Hepatic stellate cell (primary cell): ENCODE measurements around the gene ELAVL3.
"Not testable (repeated sequence)": the region's sequence is repeated elsewhere in the genome, so short reads cannot be mapped to it uniquely, and the experiment has no call there.

Experiments used
- DNase-seq: peaks from one replicate; pipeline ENCODE4 v3.0.0; 2011; ENCODE audit warnings: low spot score

Gene ELAVL3

DNA sequence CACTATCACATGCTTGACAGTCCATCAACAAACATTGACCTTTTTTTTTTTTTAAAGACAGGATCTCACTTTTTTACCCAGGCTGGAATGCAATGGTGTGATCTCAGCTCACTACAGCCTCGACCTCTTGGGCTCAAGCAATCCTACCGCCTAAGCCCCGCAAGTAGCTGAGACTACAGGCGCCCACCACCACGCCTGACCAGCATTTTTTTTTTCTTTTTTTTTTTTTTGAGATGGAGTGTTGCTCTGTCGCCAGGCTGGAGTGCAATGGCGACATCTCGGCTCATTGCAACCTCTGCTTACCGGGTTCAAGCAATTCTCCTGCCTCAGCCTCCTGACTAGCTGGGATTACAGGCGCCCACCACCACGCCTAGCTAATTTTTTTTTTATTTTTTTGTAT is 21.9 kb downstream of the ELAVL3 start:
- DNase-seq: not testable (repeated sequence)

DNA sequence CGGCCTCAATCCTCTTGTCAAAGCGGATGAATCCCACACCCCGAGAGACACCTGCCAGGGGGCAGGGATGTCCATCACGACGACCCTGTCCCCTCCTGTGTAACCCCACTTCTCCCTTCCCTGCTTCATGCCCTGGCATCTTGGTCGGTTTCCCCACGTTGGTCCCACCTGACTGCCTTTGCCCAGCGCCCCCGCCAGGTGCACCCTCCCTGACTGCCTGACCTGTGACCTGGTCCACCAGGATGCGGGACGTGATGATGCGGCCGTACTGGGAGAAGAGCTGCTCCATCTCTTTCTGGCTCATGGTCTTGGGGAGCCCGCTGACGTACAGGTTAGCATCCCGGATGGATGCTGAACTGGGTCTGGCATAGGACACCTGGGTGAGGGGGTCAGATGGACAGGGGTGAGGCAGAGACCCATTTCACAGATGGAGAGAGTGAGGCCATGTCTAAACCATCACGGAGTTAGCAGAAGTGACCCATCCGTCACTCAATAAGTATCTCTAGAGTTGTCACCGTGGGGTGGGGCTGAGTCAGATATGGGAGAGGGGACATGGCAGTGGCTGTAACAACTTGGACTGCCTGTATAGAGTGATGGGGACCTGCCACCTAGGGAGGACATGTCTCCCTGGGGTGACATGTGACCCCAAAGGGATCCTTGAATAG is 22.5 kb downstream of the ELAVL3 start:
- no peak for DNase-seq

DNA sequence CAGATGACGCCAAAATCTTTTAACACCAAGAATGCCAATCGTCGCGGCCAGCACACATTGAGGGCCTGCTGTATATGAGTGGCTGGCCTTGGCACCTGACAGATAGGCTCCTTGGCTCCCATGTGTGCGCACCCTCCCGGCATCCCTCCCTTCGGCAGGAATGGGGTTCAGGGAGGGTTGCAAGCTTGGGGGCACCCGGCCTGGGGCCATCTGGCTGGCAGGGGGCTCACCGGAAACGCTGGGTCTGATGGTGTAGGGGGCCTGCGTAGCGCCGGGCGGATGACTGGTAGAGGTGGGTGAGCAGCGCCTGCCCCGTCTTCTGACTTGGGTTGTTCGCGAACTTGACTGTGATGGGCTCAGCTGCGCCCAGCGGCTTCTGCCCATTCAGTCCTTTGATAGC is 23.0 kb downstream of the ELAVL3 start:
- no peak for DNase-seq

DNA sequence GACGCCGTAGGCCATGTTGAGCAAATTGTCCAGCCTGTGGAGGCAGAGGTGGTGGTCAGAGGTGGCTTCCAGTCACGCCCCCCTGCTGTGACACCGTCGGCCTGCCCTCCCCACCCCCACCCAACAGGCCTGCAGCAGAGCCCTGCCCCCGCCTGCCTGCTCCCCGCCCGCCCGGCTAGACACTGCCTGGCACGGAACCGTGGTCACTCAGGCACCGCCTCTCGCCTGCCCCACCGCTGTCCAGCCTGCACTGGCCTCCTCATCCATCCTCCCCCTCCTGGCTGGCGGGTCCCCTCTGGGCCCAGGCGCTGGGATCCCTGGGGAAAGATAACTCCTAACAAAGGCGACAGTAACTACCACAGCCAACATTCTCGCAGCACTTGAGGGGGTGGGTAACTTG is 23.7 kb downstream of the ELAVL3 start:
- DNase-seq: peak; percentile 65

DNA sequence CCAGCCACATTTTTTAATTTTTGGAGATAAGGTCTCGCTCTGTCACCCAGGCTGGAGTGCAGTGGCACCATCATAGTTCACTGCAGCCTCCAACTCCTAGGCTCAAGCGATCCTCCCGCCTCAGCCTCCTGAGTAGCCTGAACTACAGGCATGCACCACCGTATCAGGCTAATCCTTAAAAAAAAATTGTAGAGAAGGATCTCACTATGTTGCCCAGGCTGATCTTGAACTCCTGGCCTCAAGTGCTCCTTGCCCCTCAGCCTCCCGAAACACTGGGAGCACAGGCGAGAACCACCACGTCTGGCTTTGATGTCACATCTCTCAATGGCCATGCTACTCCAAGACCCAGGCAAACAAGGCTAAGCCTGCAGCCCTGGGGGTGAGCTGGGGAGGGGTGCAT is 24.2 kb downstream of the ELAVL3 start:
- DNase-seq: no peak

DNA sequence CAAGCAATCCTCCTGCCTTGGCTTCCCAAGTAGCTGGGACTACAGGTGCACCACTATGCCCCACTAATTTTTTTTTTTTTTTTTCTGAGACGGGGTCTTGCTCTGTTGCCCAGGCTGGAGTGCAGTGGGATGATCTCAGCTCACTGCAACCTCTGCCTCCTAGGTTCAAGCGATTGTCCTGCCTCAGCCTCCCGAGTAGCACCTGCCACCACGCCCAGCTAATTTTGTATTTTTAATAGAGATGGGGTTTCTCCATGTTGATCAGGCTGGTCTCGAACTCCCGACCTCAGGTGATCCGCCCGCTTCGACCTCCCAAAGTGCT is 25.7 kb downstream of the ELAVL3 start:
- not testable (repeated sequence) for DNase-seq

DNA sequence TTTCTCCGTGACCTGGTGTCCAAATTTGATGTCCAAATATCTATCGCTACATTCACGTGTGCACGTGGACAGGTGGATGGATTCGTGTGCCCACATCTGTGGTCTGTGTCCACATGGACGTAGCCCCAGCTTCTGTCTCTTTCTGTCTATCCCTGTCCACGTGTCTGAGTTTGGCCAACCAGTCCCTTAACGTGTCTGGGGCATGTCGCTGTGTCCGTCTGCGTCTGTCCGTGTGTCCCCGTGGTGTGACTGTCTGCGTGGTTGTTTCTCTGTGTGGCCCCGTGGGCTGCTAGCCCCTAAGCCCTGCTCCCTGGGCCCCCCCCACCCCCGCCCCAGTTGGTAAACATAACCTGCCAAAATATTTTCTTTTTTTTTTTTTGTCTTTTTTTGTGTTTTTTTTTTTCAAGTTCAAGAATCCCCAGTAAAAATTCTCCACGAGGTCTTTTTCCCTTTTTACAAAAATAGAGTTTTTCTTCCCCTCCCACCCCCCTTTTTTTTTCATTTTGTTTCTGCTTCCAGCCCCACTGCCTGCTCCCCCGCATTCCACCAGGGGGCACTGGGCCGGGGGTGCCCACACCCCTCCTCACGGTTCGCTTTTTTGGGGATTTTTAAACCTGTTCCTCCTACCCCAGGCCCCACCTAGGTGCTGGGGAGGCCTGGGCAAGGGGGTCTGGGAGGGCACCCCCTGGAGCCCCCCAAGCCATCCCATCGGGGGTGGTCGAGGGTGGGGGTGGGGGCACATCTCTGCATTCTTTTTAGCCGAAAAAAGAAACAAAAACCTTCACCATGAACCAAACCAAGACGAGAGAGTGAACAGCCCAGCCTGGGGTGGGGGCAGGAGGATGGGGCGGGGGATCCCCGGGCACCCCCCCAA is 27.1 kb downstream of the ELAVL3 start:
- no peak for DNase-seq

DNA sequence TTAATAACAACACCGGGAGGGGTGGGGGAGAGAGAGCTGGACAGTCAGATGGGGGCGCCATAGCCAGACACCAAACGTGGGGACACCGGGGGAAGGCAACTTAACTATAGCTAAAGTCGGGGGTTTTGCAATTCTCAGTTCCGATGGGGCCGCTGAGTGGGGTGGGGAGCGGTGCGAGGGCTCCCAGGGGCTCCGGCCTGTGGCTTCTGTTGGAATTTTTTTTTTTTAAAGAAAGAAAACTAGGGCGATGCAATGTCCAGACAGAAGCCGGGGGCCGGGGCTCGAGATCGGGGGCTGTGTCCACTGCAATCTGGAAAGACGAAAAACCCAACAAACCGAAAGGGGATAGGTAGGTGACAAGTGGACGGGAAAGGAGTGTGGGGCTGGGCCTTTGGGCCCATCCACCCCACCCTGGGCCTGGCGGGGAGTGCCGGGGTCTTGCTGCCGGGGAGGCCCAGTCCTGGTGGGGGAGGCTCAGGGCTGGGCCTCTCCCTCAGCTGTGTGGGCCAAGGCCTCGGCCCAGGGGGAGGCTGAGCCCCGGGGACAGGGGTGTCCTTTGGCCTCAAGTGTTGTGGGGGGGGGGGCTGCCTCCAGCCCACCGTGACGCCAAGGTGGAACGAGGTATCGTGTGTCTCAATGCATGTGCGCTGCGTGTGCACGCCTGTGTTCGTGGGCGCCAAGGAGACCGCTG is 28.1 kb downstream of the ELAVL3 start:
- DNase-seq: no peak

DNA sequence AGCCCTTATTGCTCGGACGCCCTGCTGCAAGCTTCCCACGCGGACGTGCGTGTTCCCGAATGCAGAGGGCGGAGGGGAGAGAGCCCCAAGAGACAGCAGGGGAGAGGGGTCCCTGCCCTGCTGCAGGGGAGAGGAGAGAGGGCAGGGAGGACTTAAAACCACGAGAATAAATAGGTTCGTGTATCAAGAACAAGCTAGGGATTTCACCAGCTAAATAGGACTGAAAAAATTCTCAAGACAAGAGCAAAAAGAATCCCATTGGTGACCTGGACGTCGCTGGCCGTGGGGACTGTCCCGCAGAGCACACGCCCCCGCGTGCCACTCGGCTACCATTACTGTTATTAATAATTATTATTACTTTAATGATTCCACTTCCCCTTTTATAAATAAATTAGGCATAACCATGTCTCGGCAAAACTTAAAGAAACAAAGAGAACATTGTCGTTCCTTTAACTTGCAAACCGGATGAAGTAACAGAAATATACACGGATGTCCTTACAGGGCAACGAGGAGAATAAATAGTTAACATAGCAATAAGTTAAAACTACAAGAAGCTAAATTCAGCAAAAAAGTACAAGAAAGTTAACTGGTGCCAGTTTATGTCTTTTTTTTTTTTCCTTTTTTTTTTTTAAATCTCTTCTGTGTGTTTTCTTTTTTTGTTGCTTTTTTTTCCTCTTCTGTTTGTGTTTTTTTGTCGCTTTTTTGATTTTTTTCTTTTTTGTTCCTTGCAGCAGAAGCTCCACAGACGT is 28.8 kb downstream of the ELAVL3 start:
- no peak for DNase-seq

DNA sequence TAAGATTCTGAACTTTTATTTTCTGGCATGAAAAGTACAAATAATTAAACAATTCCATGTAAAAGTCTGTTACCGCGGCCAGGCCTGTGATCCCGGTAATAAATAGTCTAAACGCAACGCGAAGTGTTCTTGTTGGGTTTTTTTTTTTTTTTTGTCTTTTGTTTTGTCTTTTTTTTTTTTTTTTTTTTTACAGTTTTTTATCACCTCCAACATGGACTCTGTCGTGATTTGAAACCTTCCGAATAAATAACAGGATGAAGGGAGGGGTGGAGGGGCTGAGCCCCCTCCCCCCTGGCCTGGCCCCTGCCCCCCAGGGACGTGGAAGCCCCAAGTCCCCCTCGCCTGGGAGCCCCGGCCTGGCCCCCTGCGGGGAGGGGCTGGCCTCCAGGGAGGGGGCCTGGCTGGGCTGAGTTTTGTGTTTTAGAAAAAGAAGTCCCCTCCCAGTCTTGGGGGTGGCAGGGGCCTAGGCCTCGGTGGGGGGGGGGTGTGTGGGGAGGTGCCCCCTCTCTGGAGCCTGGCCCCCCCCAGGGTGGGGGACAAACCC is 29.4 kb downstream of the ELAVL3 start:
- no peak for DNase-seq

DNA sequence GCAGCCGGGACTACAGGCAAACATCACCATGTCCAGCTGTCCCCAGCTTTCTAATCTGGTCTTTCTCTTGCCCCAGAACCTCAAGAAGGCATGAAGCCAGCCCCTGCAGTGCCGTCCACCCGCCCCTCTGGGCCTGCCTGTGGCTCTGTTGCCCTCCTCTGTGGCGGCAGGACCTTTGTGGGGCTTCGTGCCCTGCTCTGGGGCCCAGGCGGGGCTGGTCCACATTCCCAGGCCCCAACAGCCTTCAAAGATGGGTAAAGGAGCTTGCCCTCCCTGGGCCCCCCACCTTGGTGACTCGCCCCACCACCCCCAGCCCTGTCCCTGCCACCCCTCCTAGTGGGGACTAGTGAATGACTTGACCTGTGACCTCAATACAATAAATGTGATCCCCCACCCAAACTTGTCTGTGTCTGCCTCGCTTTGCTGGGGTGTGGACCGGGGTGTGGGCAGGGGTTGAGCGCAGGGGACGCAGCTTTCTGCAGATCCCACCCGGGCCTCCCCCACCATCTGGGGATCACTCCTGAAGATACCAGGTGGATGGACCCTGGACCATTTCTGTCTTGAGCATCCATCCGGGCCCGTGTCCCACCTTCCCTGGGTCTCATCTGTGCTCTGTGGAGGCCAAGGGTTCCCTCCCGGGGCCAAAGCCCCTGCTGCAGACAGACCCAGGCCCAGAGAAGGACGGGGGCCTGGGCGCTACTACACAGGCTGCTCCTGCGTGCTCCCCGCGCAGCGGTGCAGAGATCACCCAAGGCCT is 30.1 kb downstream of the ELAVL3 start:
- no peak for DNase-seq

DNA sequence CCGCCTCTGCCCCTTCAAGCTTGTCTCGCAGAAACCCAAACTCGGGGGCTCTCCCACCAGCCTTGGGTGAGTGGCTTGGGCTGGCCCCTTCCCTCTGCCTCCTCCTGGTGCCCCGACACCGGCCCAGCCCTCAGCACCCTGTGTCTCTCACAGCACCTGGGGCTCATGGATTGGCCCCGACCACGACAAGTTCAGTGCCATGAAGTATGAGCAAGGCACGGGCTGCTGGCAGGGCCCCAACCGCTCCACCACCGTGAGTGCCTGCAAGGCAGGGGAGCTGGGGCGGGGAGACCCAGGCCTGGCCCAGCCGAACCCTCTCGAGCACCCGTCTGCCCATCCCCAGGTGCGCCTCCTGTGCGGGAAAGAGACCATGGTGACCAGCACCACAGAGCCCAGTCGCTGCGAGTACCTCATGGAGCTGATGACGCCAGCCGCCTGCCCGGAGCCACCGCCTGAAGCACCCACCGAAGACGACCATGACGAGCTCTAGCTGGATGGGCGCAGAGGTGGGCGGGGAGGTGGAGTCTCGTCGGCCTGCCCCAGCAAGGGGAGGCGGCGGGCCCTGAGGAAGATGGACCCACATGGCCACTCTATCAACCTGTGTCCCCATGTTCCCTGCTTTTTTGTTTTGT is 31.8 kb downstream of the ELAVL3 start:
- DNase-seq: no peak

DNA sequence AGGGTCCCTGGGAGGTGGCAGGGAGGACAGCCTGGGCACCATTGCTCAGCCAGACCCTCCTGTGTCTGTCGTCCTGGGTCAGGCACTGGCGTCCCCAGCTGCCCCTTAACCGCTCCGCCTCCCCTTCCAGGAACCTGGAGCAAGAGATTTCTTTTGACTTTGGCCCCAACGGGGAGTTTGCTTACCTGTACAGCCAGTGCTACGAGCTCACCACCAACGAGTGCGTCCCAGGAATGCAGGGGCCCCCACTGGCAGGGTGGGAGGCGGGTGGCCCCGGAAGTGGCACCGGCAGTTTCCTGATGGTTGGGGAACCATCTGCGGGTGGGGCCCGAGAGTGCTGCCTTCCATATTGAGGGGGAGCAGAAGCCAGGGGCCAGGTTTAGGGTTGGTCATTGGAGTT is 32.4 kb downstream of the ELAVL3 start:
- DNase-seq: no peak

DNA sequence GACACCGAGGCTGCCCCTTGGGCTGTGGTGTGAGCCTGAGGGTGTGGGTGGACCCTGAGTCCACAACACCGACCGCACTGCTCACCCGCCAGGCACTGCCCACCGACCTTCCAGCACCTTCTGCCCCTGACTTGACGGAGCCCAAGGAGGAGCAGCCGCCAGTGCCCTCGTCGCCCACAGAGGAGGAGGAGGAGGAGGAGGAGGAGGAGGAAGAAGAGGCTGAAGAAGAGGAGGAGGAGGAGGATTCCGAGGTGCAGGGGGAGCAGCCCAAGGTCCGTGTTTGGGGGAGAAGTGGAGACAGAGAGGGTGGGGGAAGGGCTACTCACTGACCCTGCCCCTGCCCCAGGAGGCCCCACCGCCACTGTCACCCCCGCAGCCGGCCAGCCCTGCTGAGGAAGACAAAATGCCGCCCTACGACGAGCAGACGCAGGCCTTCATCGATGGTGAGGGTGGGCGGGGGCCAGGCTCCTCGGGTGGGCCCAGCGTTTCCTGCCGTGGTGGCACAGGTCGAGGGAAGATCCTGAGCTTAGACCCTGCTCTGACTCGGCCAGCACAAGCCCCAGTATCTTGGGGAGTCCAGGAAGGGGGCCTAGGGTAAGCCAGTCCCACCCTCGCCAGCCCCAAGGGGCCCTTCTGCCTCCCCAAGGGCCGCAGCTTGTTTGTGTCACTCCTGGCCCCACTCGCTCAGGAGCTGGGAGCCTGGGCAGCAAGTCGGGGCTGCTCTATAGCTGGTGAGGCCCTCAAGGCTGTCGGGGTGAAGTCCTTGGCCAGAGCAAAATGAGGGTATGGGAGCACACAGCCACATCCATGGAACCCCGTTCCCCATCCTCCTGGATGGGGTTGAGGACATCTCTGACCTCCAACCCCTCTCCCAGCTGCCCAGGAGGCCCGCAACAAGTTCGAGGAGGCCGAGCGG is 33.2 kb downstream of the ELAVL3 start:
- DNase-seq: no peak

DNA sequence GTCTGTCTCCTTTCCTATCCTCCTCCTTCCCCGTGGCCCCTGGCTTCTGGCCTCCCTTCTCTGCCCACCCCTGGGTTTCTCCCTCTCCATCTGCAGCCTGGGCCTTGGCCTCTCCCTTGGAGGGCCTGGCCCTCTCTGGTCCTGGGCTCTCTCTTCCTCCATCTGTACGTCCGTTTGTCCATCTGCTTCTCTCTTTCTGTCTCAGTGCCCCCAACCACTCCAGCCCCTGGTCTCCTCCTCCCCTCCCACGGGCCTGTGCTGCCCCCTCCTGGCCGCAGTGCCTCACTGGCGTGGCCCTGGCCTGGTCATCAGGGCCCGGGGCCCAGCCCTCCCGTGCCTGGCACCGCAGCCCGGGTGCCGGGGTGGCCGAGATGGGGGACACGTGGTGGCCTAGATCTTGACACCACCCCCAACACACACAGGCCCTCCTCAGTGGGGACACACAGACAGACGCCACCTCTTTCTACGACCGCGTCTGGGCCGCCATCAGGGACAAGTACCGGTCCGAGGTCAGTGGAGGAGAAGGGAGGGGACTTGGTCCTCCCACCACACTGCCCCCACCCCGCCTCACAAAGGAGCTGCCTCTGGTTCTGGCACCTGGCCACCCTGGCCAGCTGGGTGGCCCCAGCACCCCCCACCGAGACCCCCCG is 34.1 kb downstream of the ELAVL3 start:
- peak; percentile 81 for DNase-seq

DNA sequence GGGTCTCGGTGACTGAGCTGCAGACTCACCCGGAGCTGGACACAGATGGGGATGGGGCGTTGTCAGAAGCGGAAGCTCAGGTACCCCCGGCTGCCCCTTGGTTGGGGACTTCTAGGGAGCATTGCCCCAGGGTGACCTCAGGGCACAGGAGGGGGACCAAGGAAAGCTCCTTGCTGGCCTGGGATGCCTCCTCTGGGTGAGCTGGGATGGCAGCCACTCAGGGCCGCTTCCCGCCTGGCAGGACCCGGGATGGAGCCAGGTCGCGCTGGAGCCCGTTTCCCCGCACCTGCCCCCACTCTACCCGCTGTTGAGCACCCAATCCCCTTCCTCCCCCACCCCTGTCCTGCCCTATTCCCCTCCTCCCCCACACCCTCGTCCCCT is 34.6 kb downstream of the ELAVL3 start:
- DNase-seq: no peak

DNA sequence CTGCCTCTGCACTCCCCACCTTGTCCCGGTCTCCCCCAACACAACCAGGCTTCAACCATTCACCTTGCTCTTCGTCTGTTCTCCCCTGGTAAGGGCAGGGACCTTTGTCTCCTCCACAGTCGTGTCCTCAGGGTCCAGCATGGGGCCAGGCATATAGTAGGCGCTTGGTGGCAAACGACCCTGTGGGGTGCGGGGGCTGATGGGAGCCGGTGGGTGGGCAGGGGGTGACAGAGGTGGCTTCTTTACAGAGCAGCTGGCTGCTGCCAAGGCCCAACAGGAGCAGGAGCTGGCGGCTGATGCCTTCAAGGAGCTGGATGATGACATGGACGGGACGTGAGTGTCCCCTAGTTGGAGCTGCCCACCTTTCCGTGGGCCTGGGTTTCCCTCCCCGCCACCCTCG is 35.7 kb downstream of the ELAVL3 start:
- DNase-seq: no peak

DNA sequence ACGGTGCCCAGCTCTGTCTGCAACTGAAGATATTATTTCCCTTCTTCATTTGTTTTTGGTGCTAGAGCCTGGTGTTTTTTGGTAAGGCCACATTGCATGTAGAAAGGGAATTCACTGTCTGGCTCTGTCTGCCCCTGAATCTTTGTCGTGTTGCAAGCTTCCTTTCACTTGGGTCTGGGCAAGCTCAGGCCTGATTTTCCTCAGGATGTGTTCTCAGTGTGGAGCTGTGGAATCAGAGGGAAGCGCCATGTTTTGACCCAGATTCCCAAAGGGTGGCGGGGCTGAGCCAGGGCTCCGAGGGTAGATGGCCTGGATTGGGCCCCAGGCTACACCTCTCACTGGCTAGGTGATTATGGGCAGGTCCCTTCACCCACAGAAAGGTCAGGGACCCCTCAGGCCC is 36.8 kb downstream of the ELAVL3 start:
- DNase-seq: no peak

DNA sequence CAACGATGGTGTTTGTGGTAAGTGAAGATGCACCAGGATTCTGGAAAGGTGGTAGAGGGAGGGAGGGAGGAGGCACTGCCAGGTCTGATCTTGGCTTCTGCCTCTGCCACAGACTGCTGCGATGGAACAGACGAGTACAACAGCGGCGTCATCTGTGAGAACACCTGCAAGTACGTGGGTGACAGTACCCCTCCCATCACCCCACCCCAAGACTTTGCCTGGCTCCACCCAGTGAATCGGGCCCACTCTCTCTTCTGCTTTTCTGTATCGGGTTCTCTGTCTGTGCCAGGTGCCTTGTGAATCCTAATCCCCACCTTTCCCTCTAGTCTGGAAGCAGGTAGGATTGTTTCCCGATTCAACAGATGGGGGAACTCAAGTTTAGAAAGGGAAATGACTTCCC is 42.9 kb downstream of the ELAVL3 start:
- no peak for DNase-seq
